Left lung (tissue), 10 donors: ENCODE measurements around the gene STK35. TPM values are rescaled to one million over a fixed set of nuclear protein-coding genes. Genes with fewer than 3 reads are reported as not detected.
A peak's percentile ranks its signal among the peaks of the same experiment; 100 is the strongest.

ENCODE experiments used
- ATAC-seq: fragments of 200-7000 bp; cut with Tn5 transposase; one replicate; pipeline ENCODE4 v1.9.1; 2020; ENCODE audit warnings: moderate library complexity
- DNase-seq, 4 donors: peaks; one replicate each; pipeline ENCODE4 v3.0.0-alpha.2; 2013 to 2020
- H3K27ac ChIP-seq, 2 donors: fragments of 200-600 bp; sonication (generic) in 1 of 2; one replicate each; pipeline versions ENCODE4 v1.5.0 to v1.8.0; 2020 to 2021
- H3K27me3 ChIP-seq, 2 donors: fragments of 200-600 bp; sonication (generic) in 1 of 2; one replicate each; pipeline versions ENCODE4 v1.5.0 to v1.8.0; 2020 to 2021
- H3K36me3 ChIP-seq, 2 donors: fragments of 200-600 bp; sonication (generic) in 1 of 2; one replicate each; pipeline versions ENCODE4 v1.5.0 to v1.8.0; 2020 to 2021
- H3K4me1 ChIP-seq, 2 donors: fragments of 200-600 bp; one replicate each; pipeline ENCODE4 v1.8.0; 2021
- H3K4me3 ChIP-seq, 2 donors: fragments of 200-600 bp; sonication (generic) in 1 of 2; one replicate each; pipeline versions ENCODE4 v1.5.0 to v1.8.0; 2020 to 2021; ENCODE audit warnings: mild to moderate bottlenecking in 1 of 2
- H3K9me3 ChIP-seq, 2 donors: fragments of 200-600 bp; sonication (generic) in 1 of 2; one replicate each; pipeline versions ENCODE4 v1.5.0 to v1.8.0; 2020 to 2021
- intact Hi-C, 2 donors: fragments of 100-400 bp; cut with DNase I; formaldehyde crosslinking; loops; one replicate each; pipeline versions ENCODE4 v1.11.2 to v1.14.2; 2022
- polyA plus RNA-seq, 6 donors: library from polyadenylated mRNA; unstranded; fragments of 120-200 nt; gene quantifications; one replicate each; pipeline ENCODE4 v1.2.1, GENCODE V29; 2013; ENCODE audit not compliant: insufficient read length in 6 of 6
- total RNA-seq, 2 donors: library from RNA; stranded (reverse); fragmentation: NEBNext Ultra II Directional; extraction: Animal tissue kit (Norgen Biotek cat#: 25700); gene quantifications; one replicate each; pipeline ENCODE4 v1.2.1, GENCODE V29; 2021
- TF ChIP-seq, protein P1 (sequence below), 2 donors: fragments of 200-600 bp; sonication (generic) in 1 of 2; IDR thresholded peaks; one replicate each; pipeline versions ENCODE4 v1.5.0 to v1.8.0; 2021; ENCODE audit warnings: antibody characterized with exemption in 2 of 2
- donor health status: DM: no; HTN: yes; CAD: no.
- donor health status: DM: no; HTN: no; CAD: no.

Gene STK35
- total and polyA plus RNA-seq, 8 donors, result 15.8 to 20.7 (median 17.8) TPM

DNA sequence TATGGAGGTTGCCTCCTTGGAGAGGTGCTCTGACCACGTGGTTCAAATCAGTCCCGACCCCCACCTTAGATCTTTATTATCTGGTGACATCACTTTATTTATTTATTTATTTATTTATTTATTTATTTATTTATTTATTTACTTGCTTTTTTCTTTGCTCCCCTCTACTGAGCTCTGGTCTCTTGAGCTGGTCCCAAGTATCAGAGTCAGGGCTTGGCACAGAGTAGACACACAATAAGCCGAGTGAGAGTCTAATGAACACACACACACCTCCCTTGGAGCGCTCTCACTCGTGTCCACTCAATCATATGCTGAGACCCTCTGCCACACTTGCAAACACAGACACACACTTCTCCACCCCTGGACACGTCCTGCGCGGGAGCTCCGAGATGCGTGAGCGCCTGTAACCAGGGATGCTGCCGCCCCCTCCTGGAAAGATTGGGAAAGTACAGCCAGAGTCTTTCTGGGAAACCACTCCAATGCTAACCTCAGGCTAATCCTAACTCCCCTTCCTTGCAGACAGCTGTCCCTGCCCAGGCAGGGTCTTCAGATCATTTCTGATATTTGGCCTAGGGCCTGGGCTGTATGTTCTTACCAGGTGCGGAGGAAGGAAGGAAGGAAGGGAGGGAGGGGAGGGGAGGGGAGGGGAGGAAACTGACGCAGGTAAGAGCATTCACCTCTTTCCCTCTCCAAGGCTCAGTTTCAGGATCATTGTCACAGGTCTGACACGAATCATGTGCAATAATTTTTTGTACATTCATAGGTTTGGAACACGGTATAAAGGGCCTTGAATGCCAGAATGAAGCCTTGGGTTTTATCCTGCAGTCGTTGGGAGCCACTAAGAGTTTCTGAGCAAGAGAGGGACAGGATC is 70.9 kb downstream of the STK35 start:
- Histone ChIP-seq H3K4me3 (no peak overlapping the region), H3K27ac (no peak overlapping the region), H3K9me3 (no peaks in the 10 kb centered on the region), H3K27me3 (peaks cover 0 to 28% of the 10 kb centered on the region in 2 donors), H3K4me1 (peaks cover 0 to 5% of the 10 kb centered on the region in 2 donors), H3K36me3 (no peaks in the 10 kb centered on the region)
- intact Hi-C loops, result loop anchor here in 1 of 2 donors (5.0 kb wide), 1 partner anchor 210 kb away; no protein-coding TSS in a partner anchor
- peak; percentile 65 to 85 (median 74) for DNase-seq
- TF ChIP-seq, protein P1, sequence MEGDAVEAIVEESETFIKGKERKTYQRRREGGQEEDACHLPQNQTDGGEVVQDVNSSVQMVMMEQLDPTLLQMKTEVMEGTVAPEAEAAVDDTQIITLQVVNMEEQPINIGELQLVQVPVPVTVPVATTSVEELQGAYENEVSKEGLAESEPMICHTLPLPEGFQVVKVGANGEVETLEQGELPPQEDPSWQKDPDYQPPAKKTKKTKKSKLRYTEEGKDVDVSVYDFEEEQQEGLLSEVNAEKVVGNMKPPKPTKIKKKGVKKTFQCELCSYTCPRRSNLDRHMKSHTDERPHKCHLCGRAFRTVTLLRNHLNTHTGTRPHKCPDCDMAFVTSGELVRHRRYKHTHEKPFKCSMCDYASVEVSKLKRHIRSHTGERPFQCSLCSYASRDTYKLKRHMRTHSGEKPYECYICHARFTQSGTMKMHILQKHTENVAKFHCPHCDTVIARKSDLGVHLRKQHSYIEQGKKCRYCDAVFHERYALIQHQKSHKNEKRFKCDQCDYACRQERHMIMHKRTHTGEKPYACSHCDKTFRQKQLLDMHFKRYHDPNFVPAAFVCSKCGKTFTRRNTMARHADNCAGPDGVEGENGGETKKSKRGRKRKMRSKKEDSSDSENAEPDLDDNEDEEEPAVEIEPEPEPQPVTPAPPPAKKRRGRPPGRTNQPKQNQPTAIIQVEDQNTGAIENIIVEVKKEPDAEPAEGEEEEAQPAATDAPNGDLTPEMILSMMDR (IDR thresholded peaks at IDR 0.05), result peak; percentile 81 to 85
- ATAC-seq, result peak; percentile 96

DNA sequence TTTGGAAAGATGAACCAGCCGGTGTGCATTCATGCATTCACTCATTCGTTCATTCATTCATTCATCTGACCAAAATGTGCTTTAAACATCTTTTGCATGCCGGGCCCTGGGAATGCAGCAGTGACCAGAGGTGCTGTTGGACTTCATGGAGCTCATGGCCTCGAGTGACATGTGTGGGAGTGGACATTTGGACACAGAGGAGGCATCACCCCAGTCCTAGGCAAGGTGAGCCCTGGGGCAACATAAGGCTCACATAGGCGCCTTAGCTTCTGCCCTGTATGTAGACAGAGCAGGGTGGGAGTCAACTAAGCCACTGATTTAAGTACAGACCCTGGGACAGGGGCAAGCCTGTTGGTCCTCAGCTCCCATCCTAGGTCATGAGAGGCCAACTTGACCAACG is 71.6 kb downstream of the STK35 start:
- no peak for ATAC-seq
- Histone ChIP-seq H3K4me1 (peaks cover 0 to 5% of the 10 kb centered on the region in 2 donors), H3K9me3 (no peaks in the 10 kb centered on the region), H3K4me3 (no peak overlapping the region), H3K36me3 (no peaks in the 10 kb centered on the region), H3K27ac (no peak overlapping the region), H3K27me3 (peaks cover 0 to 28% of the 10 kb centered on the region in 2 donors)
- TF ChIP-seq, protein P1 (IDR thresholded peaks at IDR 0.05), result no peak
- no peak for DNase-seq
- intact Hi-C loops, result loop anchor here in 1 of 2 donors (5.0 kb wide), 1 partner anchor 211 kb away; no protein-coding TSS in a partner anchor

DNA sequence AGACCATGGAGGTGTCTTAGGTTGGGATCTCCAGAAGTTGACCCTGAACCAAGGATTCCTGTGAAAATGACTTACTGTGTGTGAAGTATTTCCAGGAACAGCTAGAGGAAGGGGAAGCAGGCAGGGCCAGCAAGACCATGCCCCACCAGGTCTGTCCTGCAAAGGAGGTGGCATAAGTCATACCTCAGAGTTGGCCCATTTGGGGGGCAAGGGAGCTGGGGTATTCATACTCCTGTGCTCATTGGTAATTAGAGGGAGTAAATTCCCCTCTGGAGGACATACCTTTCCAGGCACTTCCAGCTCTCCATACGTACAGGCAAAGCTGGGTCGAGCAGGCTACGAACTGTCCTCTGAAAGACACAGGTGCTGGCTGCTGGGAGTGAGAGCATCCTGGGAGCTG is 72.4 kb downstream of the STK35 start:
- no peaks in the 10 kb centered on the region for H3K36me3 ChIP-seq
- no peak for DNase-seq
- no peak for ATAC-seq
- H3K27ac ChIP-seq, result no peak overlapping the region
- no peak overlapping the region for H3K4me3 ChIP-seq
- peaks cover 0 to 28% of the 10 kb centered on the region in 2 donors for H3K27me3 ChIP-seq
- peaks cover 0 to 5% of the 10 kb centered on the region in 2 donors for H3K4me1 ChIP-seq
- intact Hi-C loops, result loop anchor here in 1 of 2 donors (5.0 kb wide), 1 partner anchor 212 kb away; no protein-coding TSS in a partner anchor
- TF ChIP-seq, protein P1 (IDR thresholded peaks at IDR 0.05), result no peak
- H3K9me3 ChIP-seq, result no peaks in the 10 kb centered on the region

DNA sequence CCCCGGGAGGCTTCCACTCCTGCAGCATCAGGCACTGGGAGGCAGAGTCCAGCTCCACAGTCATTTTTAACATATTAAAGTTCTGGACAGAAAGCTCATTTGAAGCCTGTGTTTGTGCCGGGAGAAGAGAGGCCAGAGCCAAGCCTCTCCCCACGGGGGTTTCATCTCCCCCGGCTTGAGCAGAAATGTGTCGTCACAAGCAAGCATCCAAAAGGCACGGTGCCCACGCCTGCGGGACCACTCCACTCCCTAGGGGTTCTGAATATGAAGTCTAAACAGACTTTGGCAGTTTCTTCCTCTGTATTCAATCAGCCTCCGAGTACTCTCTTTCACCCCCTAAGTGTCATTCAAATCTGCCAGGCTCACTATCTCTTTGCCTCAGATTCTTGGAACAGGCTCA is 75.3 kb downstream of the STK35 start:
- DNase-seq, result peak in 2 of 4 donors; percentile 19 to 49
- H3K27ac ChIP-seq, result no peak overlapping the region
- ATAC-seq, result no peak
- no peak overlapping the region for H3K4me3 ChIP-seq
- H3K36me3 ChIP-seq, result no peaks in the 10 kb centered on the region
- peaks cover 0 to 15% of the 10 kb centered on the region in 2 donors for H3K27me3 ChIP-seq
- intact Hi-C loops, result no loop called here
- no peaks in the 10 kb centered on the region for H3K9me3 ChIP-seq
- TF ChIP-seq, protein P1 (IDR thresholded peaks at IDR 0.05), result no peak
- H3K4me1 ChIP-seq, result peaks cover 0 to 5% of the 10 kb centered on the region in 2 donors
